Measurements from ENCODE around the gene OLFM2.

DNA sequence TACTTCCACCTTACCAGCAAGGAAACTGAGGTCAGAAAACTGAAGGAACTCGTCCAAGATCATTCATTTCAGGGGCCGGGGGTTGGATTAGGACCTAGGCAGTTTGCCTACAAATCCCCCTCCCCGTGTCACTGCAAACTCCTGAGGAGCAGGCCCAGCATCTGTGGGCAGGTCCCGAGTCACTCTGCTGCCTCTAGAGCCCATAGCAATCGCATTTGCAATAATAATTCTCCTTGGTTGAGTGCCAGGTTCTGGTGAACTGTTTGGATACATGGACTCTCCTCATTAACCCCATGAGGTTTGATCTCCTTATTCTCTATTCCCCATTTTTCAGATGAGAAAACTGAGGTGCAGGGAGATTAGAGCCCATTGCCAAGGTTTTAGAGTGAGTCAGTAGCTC is 100.3 kb downstream of the OLFM2 start:
- TF ChIP-seq, protein P1, sequence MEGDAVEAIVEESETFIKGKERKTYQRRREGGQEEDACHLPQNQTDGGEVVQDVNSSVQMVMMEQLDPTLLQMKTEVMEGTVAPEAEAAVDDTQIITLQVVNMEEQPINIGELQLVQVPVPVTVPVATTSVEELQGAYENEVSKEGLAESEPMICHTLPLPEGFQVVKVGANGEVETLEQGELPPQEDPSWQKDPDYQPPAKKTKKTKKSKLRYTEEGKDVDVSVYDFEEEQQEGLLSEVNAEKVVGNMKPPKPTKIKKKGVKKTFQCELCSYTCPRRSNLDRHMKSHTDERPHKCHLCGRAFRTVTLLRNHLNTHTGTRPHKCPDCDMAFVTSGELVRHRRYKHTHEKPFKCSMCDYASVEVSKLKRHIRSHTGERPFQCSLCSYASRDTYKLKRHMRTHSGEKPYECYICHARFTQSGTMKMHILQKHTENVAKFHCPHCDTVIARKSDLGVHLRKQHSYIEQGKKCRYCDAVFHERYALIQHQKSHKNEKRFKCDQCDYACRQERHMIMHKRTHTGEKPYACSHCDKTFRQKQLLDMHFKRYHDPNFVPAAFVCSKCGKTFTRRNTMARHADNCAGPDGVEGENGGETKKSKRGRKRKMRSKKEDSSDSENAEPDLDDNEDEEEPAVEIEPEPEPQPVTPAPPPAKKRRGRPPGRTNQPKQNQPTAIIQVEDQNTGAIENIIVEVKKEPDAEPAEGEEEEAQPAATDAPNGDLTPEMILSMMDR (IDR thresholded peaks at IDR 0.05; ENCODE audit: low read depth, low read length, missing input control), result no peak
- no peak for TF ChIP-seq MAX (IDR thresholded peaks at IDR 0.05)
- TF ChIP-seq JUND (IDR thresholded peaks at IDR 0.05), result no peak
- TF ChIP-seq ATF3 (IDR thresholded peaks at IDR 0.05), result no peak
- no peak for TF ChIP-seq REST (IDR thresholded peaks at IDR 0.05)
- TF ChIP-seq EGR1 (IDR thresholded peaks at IDR 0.05; ENCODE audit: low read depth in 2 of 2), result no peak
- no peak for TF ChIP-seq SP1 (IDR thresholded peaks at IDR 0.05)
- TF ChIP-seq YY1 (IDR thresholded peaks at IDR 0.05), result no peak
- no peak for TF ChIP-seq TAF1 (conservative IDR thresholded peaks at IDR 0.05)
- TF ChIP-seq RAD21 (IDR thresholded peaks at IDR 0.05), result no peak
- TF ChIP-seq RXRA (IDR thresholded peaks at IDR 0.05), result no peak
